DND-41 (cell line): Measurements from ENCODE around the gene HTRA3.

Experiments
- ATAC-seq: fragments of 200-7000 bp; cut with Tn5 transposase; 3 replicates; pipeline ENCODE4 v1.9.1; 2021; ENCODE audit warnings: low read depth; ENCODE audit not compliant: insufficient read depth
- DNase-seq: peaks from one replicate; pipeline ENCODE4 v3.0.0-alpha.2; 2020
- H2AFZ ChIP-seq: 2 replicates; pipeline ENCODE4 v1.6.0; 2012; ENCODE audit warnings: low read depth, low read length
- H3K27ac ChIP-seq: 2 replicates; pipeline ENCODE4 v1.5.1; 2012; ENCODE audit warnings: low read length, inconsistent platforms
- H3K27me3 ChIP-seq: fragments of 200-600 bp; sonication (generic); 2 replicates; pipeline ENCODE4 v1.6.0; 2012; ENCODE audit warnings: low read length, mild to moderate bottlenecking, inconsistent platforms; ENCODE audit not compliant: insufficient read depth, poor library complexity
- H3K36me3 ChIP-seq: 2 replicates; pipeline ENCODE4 v1.5.1; 2012; ENCODE audit warnings: low read length, inconsistent platforms; ENCODE audit not compliant: insufficient read depth
- H3K4me1 ChIP-seq: 2 replicates; pipeline ENCODE4 v1.5.1; 2012; ENCODE audit warnings: mild to moderate bottlenecking, low read length; ENCODE audit not compliant: insufficient read depth
- H3K4me2 ChIP-seq: 2 replicates; pipeline ENCODE4 v1.6.0; 2012; ENCODE audit warnings: mild to moderate bottlenecking, moderate library complexity, low read length, inconsistent platforms; ENCODE audit not compliant: insufficient read depth
- H3K4me3 ChIP-seq, 2 experiments: fragments of 200-600 bp in 1 of 2; shearing (Covaris generic) in 1 of 2; 2 replicates each; pipeline ENCODE4 v1.5.1; 2012 to 2016; ENCODE audit warnings: inconsistent platforms in 2 of 2, low read length in 2 of 2, mild to moderate bottlenecking in 2 of 2, low read depth in 1 of 2, moderate library complexity in 1 of 2
- H3K79me2 ChIP-seq: 2 replicates; pipeline ENCODE4 v1.6.0; 2012; ENCODE audit warnings: low read length, inconsistent platforms; ENCODE audit not compliant: insufficient read depth
- H3K9ac ChIP-seq: 2 replicates; pipeline ENCODE4 v1.6.0; 2012; ENCODE audit warnings: low read depth, mild to moderate bottlenecking, inconsistent platforms, low read length, moderate library complexity
- H3K9me3 ChIP-seq: 2 replicates; pipeline ENCODE4 v1.5.1; 2012; ENCODE audit warnings: low read length, moderate library complexity, mild to moderate bottlenecking, inconsistent platforms; ENCODE audit not compliant: insufficient read depth, severe bottlenecking
- H4K20me1 ChIP-seq: 2 replicates; pipeline ENCODE4 v1.6.0; 2012; ENCODE audit warnings: low read length; ENCODE audit not compliant: insufficient read depth
- EZH2 ChIP-seq: IDR thresholded peaks from 3 replicates; pipeline ENCODE4 v1.6.1; 2012; ENCODE audit warnings: borderline replicate concordance, low read depth, mild to moderate bottlenecking, moderate library complexity, low read length, inconsistent platforms; ENCODE audit not compliant: severe bottlenecking
- TF ChIP-seq, protein P1 (sequence below): IDR thresholded peaks from 2 replicates; pipeline ENCODE4 v1.5.1; 2012; ENCODE audit warnings: borderline replicate concordance, low read length, moderate library complexity, mild to moderate bottlenecking; ENCODE audit not compliant: poor library complexity, severe bottlenecking; ENCODE audit errors: extremely low read depth

Gene HTRA3

GRCh38 chr4:8307714-8308113 lies 38.2 kb downstream of the HTRA3 start:
- Histone ChIP-seq H4K20me1 (0 out of 2 replicates have a peak, but pooled peaks cover 3% of the 10 kb centered on the region), H3K4me2 (no peak overlapping the region), H3K36me3 (no peaks in the 10 kb centered on the region), H3K4me3 (no peak overlapping the region), H3K79me2 (no peaks in the 10 kb centered on the region), H3K9me3 (no peaks in the 10 kb centered on the region), H3K9ac (no peak overlapping the region), H2AFZ (no peak overlapping the region), H3K27me3 (no peaks in the 10 kb centered on the region), H3K27ac (no peak overlapping the region), H3K4me1 (no peaks in the 10 kb centered on the region)
- no peak for DNase-seq
- TF ChIP-seq, protein P1, sequence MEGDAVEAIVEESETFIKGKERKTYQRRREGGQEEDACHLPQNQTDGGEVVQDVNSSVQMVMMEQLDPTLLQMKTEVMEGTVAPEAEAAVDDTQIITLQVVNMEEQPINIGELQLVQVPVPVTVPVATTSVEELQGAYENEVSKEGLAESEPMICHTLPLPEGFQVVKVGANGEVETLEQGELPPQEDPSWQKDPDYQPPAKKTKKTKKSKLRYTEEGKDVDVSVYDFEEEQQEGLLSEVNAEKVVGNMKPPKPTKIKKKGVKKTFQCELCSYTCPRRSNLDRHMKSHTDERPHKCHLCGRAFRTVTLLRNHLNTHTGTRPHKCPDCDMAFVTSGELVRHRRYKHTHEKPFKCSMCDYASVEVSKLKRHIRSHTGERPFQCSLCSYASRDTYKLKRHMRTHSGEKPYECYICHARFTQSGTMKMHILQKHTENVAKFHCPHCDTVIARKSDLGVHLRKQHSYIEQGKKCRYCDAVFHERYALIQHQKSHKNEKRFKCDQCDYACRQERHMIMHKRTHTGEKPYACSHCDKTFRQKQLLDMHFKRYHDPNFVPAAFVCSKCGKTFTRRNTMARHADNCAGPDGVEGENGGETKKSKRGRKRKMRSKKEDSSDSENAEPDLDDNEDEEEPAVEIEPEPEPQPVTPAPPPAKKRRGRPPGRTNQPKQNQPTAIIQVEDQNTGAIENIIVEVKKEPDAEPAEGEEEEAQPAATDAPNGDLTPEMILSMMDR = no peak
- TF ChIP-seq EZH2 = no peak
- ATAC-seq = no peak

- Histone ChIP-seq H2AFZ (no peak overlapping the region), H4K20me1 (0 out of 2 replicates have a peak, but pooled peaks cover 3% of the 10 kb centered on the region)
- no peak for ATAC-seq
Measured at GRCh38 chr4:8308144-8308543, 38.6 kb downstream of the HTRA3 start.

DNA sequence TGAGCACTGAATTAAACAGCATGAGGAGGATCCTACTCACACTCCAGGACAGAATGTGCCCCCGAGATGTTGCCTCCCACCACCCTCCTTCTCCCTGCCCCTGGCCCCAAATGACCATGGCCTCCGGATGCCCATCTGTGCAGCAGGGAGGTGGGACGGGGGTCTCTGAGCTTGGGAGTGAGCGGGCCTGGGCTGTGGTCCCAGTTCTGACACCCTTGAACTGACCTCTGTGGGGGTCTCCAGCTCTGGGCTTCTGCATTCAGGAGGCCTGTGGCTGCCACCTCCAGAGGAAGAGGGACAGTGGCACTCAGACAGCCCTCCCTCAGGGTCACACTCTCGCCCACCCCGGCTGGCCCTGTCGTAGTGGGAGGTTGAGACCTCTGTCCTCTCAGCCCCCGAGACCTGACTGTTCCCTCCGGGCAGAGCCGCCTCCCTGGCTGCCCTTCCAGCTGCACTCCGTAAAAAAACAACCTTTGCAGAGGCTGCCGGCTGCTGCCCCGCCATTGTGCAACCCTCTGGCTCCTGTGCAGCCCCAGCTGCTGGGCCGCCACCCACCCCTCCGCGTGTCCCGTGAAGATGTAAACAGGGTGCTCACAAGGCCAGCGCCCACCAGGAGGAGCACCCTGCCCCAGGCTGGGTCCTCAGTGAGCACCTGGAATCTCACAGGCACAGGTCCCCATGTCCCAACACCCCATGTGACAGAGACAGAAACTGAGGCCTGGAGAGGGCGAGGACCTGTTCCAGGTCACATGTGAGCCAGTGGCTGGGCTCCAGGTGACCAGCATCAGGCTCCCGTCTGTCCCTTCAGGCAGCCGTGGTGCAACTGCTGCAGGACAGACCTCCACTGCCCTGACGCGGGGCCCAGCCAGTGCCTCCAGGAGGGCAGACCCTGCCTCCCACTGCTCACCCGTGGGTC lies 39.6 kb downstream of the HTRA3 start:
- H2AFZ ChIP-seq = no peak overlapping the region

More at GRCh38 chr4:8308144-8308543, 38.6 kb downstream of the HTRA3 start:
- H3K9ac ChIP-seq = no peak overlapping the region
- no peak overlapping the region for H3K4me2 ChIP-seq
- no peaks in the 10 kb centered on the region for H3K9me3 ChIP-seq
- no peak for DNase-seq
- no peaks in the 10 kb centered on the region for H3K4me1 ChIP-seq
- no peak overlapping the region for H3K27ac ChIP-seq
- H3K36me3 ChIP-seq = no peaks in the 10 kb centered on the region
- H3K4me3 ChIP-seq = no peak overlapping the region
- TF ChIP-seq, protein P1 = no peak
- no peak for TF ChIP-seq EZH2
- H3K27me3 ChIP-seq = no peaks in the 10 kb centered on the region
- H3K79me2 ChIP-seq = no peaks in the 10 kb centered on the region

More for the DNA sequence above, 39.6 kb downstream of the HTRA3 start:
- Histone ChIP-seq H3K9ac (no peak overlapping the region), H3K79me2 (no peaks in the 10 kb centered on the region), H3K4me3 (no peak overlapping the region), H3K36me3 (no peaks in the 10 kb centered on the region), H3K9me3 (no peaks in the 10 kb centered on the region), H3K4me1 (no peaks in the 10 kb centered on the region), H3K27ac (no peak overlapping the region), H4K20me1 (no peaks in the 10 kb centered on the region), H3K27me3 (no peaks in the 10 kb centered on the region), H3K4me2 (no peak overlapping the region)
- TF ChIP-seq EZH2 = no peak
- TF ChIP-seq, protein P1 = no peak
- DNase-seq (no peak), ATAC-seq (no peak)
